ENCODE results near the gene GRAMD2B. TPM values are rescaled to one million over a fixed set of nuclear protein-coding genes. Genes with fewer than 3 reads are reported as not detected.

Gene GRAMD2B
- total RNA-seq, 1 donor from 2014 or later, result 13.7 TPM

GRCh38 chr5:126456217-126456820, 33.1 kb downstream of the GRAMD2B start:
- ATAC-seq (no peak), DNase-seq (no peak)
- no peaks in the 10 kb centered on the region for H3K36me3 ChIP-seq
- H3K27ac ChIP-seq, result no peak overlapping the region
- intact Hi-C loops (cut with DNase I), result no loop called here
- no peaks in the 10 kb centered on the region for H3K9me3 ChIP-seq
- TF ChIP-seq, protein P1, sequence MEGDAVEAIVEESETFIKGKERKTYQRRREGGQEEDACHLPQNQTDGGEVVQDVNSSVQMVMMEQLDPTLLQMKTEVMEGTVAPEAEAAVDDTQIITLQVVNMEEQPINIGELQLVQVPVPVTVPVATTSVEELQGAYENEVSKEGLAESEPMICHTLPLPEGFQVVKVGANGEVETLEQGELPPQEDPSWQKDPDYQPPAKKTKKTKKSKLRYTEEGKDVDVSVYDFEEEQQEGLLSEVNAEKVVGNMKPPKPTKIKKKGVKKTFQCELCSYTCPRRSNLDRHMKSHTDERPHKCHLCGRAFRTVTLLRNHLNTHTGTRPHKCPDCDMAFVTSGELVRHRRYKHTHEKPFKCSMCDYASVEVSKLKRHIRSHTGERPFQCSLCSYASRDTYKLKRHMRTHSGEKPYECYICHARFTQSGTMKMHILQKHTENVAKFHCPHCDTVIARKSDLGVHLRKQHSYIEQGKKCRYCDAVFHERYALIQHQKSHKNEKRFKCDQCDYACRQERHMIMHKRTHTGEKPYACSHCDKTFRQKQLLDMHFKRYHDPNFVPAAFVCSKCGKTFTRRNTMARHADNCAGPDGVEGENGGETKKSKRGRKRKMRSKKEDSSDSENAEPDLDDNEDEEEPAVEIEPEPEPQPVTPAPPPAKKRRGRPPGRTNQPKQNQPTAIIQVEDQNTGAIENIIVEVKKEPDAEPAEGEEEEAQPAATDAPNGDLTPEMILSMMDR (IDR thresholded peaks at IDR 0.05), result no peak
- H3K4me3 ChIP-seq, result no peak overlapping the region
- no peaks in the 10 kb centered on the region for H3K4me1 ChIP-seq
- H3K27me3 ChIP-seq (ENCODE audit: low read depth), result no peaks in the 10 kb centered on the region

DNA sequence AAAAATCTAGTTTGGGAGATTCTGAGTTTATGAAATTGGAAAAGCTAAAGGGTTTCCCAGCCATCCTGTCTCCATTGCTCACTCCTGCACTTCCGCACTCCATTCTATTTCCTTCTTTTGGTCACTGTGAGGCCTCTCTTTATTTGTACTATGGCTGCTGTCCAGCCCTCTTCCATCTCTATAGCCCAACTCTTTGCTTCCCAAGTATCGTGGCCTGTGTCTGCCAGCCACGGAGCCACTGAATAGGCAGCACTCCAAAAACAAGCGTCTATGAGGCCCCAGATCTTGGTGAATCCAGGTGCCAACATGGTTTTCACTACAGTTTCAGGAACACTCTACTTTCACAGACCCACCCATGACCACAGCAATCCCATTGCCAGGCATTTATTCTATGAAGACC, 37.2 kb downstream of the GRAMD2B start:
- H3K27me3 ChIP-seq (ENCODE audit: low read depth), result no peaks in the 10 kb centered on the region

DNA sequence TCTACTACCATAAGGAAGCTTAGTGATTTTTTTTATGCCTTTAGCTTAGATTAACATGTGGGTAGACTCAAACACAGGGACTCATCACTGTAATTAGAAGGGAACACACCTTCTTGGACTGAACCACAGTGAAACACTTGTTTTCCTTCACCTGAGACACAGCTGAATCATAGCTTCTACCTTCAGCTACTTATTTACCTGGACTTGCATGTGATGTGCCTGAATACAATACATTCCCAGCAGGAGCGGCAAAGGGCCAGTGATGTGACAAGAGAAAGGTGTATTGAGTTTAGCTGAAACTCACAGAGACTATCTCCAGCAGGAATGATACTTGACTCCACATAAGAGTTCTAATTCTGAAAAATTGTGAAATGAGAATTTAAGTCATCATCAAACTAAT, 37.8 kb downstream of the GRAMD2B start:
- no peak for ATAC-seq
- Histone ChIP-seq H3K4me1 (no peaks in the 10 kb centered on the region), H3K27ac (no peak overlapping the region), H3K36me3 (peaks cover 5% of the 10 kb centered on the region), H3K4me3 (no peak overlapping the region), H3K27me3 (ENCODE audit: low read depth) (no peaks in the 10 kb centered on the region), H3K9me3 (no peaks in the 10 kb centered on the region)
- TF ChIP-seq, protein P1 (IDR thresholded peaks at IDR 0.05), result no peak
- intact Hi-C loops (cut with DNase I), result no loop called here
- no peak for DNase-seq

More for the DNA sequence above, 37.2 kb downstream of the GRAMD2B start:
- no peak overlapping the region for H3K27ac ChIP-seq
- ATAC-seq (no peak), DNase-seq (no peak)
- intact Hi-C loops (cut with DNase I), result no loop called here
- peaks cover 3% of the 10 kb centered on the region for H3K36me3 ChIP-seq
- H3K4me1 ChIP-seq, result no peaks in the 10 kb centered on the region
- H3K4me3 ChIP-seq, result no peak overlapping the region
- H3K9me3 ChIP-seq, result no peaks in the 10 kb centered on the region
- TF ChIP-seq, protein P1 (IDR thresholded peaks at IDR 0.05), result no peak

- Histone ChIP-seq H3K27ac (no peak overlapping the region), H3K4me1 (no peaks in the 10 kb centered on the region), H3K9me3 (no peaks in the 10 kb centered on the region), H3K27me3 (ENCODE audit: low read depth) (no peaks in the 10 kb centered on the region), H3K36me3 (peaks cover 10% of the 10 kb centered on the region), H3K4me3 (no peak overlapping the region)
- ATAC-seq (no peak), DNase-seq (no peak)
- TF ChIP-seq, protein P1 (IDR thresholded peaks at IDR 0.05), result no peak
- intact Hi-C loops (cut with DNase I), result no loop called here
These were observed 38.6 kb downstream of the GRAMD2B start for GRCh38 chr5:126461838-126462237.

DNA sequence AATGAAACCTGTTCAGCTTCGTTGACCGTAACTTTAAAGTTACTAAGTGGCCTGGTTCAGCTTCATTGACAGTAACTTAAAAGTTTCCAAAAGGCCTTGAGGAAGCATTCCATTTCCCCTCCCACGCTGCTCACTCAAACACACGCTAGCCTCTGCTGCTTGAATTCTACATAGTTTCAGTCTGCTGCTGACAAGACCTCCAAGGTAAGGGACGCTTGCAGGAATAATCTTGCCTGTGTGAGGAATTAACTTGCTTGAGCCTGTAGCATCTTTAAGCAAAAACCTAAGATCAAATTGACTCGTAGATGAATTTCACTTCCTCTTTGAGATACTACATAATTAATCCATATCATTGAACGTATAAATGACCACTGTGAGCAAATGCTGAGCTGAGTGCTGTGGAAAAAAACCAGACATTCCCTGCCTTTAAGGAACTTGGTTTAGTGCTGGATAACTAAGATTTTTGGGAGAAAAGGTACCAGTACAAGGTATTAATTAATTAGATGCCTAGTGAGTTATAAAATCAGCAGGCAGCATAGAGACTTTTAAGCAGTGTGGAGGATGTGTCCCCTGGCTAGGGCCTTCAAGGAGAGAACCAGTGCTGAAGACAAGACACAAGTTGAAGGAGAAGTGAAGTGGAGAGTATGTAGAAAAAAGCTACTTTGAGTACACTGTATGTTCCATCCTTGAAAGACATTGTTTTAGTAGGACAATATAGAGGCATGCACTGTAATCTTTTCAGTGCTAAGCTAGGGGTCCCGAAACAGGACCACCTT, 39.2 kb downstream of the GRAMD2B start:
- H3K9me3 ChIP-seq, result no peaks in the 10 kb centered on the region
- TF ChIP-seq, protein P1 (IDR thresholded peaks at IDR 0.05), result no peak
- no peaks in the 10 kb centered on the region for H3K4me1 ChIP-seq
- peaks cover 16% of the 10 kb centered on the region for H3K36me3 ChIP-seq
- no peak overlapping the region for H3K4me3 ChIP-seq
- no peaks in the 10 kb centered on the region for H3K27me3 ChIP-seq (ENCODE audit: low read depth)
- ATAC-seq, result no peak
- no peak for DNase-seq
- H3K27ac ChIP-seq, result no peak overlapping the region
- intact Hi-C loops (cut with DNase I), result no loop called here

Data from lower lobe of right lung (tissue), 2 donors.